HG03280 (cell line): Measurements from ENCODE around the gene VPS26B.
"Not testable (repeated sequence)": the region's sequence is repeated elsewhere in the genome, so short reads cannot be mapped to it uniquely, and the experiment has no call there.

Experiments
- ATAC-seq: cut with Tn5 transposase; IDR thresholded peaks from one replicate; pipeline ENCODE4 v1.9.1; 2021; ENCODE audit warnings: mild to moderate bottlenecking, moderate library complexity; ENCODE audit not compliant: unreplicated experiment

VPS26B gene

GRCh38 chr11:134277183-134278001 is 52.9 kb downstream of the VPS26B start:
- no peak for ATAC-seq

GRCh38 chr11:134278356-134278755 is 53.9 kb downstream of the VPS26B start:
- ATAC-seq: no peak

- ATAC-seq: not testable (repeated sequence)
Observed at GRCh38 chr11:134281635-134282034, 57.2 kb downstream of the VPS26B start.

- ATAC-seq: no peak
Observed at GRCh38 chr11:134282121-134283045, 57.9 kb downstream of the VPS26B start.

GRCh38 chr11:134283461-134284230 is 59.2 kb downstream of the VPS26B start:
- no peak for ATAC-seq

GRCh38 chr11:134284349-134284748 is 59.9 kb downstream of the VPS26B start:
- ATAC-seq: not testable (repeated sequence)

- ATAC-seq: no peak
Observed at GRCh38 chr11:134287561-134287960, 63.1 kb downstream of the VPS26B start.

- ATAC-seq: no peak
Observed at GRCh38 chr11:134288486-134288885, 64.0 kb downstream of the VPS26B start.

GRCh38 chr11:134289167-134289566 is 64.7 kb downstream of the VPS26B start:
- no peak for ATAC-seq

GRCh38 chr11:134289789-134290188 is 65.3 kb downstream of the VPS26B start:
- no peak for ATAC-seq

- ATAC-seq: no peak
Observed at GRCh38 chr11:134290646-134291045, 66.2 kb downstream of the VPS26B start.

- ATAC-seq: no peak
Observed at GRCh38 chr11:134291196-134291595, 66.7 kb downstream of the VPS26B start.

GRCh38 chr11:134292661-134293060 is 68.2 kb downstream of the VPS26B start:
- no peak for ATAC-seq

GRCh38 chr11:134293119-134294113 is 68.9 kb downstream of the VPS26B start:
- no peak for ATAC-seq

GRCh38 chr11:134294664-134295063 is 70.2 kb downstream of the VPS26B start:
- ATAC-seq: no peak
